HG02571 (cell line): ENCODE results near the gene PSME4.

Experiments used
- ATAC-seq: cut with Tn5 transposase; IDR thresholded peaks from one replicate; pipeline ENCODE4 v1.9.1; 2021; ENCODE audit warnings: mild to moderate bottlenecking, moderate library complexity; ENCODE audit not compliant: unreplicated experiment

Gene PSME4

DNA sequence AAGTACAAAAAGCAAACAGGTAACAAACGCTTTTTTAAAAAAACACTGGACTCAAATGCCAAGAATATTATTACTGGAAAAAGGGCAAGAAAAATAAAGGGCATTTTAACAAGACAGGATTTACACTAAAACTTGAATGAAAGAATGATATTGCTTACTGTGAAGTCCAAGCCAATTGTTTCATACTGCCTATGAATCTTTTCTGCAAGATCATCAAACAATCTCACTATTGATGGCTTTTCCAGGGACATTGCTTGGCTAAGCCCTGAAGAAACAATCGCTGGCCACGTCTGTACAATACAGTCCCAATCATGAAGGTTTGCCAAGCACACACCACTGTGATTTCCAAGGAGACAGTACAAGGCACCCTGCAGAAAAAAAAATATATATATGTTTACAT is 69.6 kb downstream of the PSME4 start:
- ATAC-seq = no peak

DNA sequence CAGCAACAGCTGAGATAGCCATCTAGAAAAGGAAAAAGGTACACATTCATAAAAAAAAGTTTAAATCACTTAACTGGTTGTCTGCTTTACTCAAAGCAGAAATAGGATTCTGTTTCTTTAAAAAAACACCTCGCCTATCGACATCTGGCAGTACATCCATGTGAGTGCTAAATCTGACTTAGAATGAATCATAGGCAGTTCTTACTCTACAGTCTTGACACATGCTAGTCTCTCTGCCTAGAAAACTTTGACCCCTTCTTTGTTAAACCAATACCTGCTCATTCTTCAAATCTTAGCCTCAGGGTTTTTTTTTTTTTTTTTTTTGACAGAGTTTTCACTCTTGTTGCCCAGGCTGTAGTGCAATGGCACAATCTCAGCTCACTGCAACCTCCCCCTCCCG is 73.9 kb downstream of the PSME4 start:
- no peak for ATAC-seq

DNA sequence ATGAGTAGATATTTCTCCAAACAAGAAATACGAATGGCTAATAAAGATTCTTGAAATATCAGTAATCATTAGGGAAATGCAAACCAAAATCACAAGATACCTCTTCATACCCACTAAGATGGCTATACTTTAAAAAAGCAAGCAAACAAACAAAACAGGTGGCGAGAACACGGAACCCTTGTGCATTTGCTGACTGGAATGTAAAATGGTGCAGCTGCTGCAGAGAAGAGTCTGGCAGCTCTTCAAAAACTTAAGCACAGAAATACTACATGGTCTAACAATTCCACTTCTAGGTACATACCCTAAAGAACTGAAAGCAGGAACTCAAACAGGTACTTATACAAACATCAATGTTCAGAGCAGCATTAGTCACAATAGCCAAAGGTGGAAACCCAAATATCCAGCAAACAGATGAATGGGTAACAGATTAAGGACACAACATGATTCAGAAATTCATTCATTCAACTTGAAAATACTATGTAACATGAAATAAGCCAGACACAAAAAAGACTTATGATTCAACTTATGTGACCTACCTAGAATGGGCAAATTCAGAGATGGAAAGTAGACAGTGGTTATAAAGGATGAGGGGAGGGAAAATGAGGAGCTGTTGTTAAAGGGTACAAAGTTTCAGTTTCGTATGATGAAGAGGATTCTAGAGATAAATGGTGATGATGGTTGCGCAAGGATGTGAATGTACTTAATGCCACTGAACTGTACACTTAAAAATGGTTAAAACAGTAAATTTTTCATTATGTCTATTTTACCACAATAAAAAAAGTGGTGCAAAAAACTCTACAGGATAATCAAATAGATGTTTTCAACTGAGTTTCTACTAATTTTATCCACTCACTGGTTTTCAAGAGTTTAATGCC is 84.2 kb downstream of the PSME4 start:
- ATAC-seq = no peak

DNA sequence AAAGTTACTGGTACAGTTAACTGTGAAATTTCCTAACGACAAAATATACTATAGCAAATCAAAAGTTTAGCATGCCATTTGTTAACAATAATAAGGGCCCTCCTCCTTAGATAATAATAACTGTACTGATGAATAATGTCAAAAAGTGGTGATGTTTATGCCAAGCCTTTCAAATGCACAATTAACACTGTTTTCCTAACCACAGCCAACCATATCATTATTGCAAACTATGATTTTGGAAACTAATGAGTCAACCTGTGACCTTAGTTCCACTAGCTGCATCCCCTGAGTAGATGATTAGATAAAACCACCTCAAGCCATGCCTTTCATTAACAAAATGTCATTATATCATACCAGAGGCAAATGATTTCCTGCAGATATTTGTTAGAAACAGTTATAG is 85.9 kb downstream of the PSME4 start:
- ATAC-seq = no peak

DNA sequence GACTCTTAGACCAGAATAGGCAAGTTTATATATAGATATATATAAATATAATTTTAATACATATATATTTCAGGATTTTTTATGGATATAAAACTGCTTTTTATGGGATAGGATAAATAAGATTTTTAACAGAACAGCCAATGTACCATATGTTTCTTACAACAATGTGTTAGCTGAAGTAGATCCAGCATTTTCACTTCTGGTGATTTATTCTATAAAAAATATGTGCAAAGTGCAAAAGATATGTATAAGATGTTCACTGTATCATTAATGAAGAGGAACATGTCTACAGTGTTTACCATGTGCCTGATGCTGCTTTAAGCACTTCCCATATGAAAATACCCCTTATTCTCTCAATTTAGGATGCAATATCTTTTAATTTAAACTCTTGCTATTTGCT is 88.8 kb downstream of the PSME4 start:
- no peak for ATAC-seq

DNA sequence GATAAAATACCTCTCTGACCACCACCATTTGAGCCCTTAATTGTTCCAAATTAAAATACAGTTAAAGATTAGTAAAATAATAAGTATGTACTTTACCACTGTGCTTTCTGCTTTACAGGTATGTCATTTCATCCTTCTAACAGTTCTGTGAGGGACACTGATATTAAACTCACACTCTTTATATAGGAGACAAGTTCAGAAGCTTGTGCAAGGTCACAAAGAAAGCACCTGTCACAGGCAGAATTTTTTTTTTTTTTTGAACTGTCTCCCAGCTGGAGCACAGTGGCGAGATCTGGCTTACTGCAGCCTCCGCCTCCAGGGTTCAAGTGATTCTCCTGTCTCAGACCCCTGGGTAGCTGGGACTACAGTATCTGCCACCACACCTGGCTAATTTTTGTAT is 89.4 kb downstream of the PSME4 start:
- ATAC-seq = no peak

DNA sequence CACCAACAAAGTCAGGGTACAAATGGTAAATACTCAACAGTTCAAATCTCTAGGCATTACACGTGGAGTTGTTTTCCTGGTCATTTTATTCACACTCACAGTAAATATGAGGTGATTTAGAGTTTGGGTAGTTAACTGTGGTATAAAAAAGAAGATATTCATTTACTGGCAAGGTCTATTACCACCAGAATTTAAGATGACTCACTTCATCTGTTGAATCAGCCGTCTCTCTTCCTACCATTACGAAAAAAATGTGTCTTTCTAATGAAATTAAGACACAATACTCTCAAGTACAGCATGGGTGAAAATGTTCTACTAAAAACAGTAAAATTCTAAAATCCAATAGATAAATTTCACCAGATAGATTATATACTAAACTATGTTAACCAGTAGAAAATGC is 90.0 kb downstream of the PSME4 start:
- no peak for ATAC-seq

DNA sequence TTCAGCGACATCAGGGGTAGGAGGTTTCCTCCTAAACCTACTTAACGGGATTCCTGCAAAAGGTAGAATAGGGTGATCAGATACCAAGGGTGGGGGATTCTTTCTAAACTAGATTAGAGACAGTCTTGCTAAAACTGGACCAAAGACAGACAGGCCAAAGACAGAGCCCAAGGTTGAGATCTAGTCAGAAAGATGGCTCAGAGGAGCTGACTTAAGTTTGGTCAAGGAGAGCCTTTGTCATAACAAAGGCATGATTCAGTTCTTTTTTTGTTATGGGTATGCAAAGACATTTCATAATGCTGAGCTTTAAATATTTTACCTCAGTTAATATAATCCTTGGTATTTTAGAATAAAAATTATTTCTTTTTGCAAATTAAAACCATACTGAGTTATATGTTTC is 93.2 kb downstream of the PSME4 start:
- no peak for ATAC-seq

DNA sequence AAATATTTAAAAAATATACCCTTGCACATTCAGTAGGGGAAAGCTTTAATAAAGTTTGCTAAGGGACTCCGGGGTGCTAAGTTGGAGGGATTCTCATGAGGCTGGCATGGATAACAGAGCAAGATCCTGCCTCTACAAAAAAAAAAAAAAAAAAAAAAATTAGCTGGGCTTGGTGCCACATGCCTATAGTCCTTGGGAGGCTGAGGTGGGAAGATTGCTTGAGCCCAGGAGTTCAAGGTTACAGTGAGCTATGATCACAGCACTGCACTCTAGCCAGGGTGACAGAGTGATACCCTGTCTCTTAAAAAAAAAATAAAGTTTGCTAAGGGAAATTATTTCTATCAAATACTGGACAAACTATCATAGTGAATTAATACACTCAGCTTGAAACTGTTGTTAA is 93.7 kb downstream of the PSME4 start:
- ATAC-seq = no peak

DNA sequence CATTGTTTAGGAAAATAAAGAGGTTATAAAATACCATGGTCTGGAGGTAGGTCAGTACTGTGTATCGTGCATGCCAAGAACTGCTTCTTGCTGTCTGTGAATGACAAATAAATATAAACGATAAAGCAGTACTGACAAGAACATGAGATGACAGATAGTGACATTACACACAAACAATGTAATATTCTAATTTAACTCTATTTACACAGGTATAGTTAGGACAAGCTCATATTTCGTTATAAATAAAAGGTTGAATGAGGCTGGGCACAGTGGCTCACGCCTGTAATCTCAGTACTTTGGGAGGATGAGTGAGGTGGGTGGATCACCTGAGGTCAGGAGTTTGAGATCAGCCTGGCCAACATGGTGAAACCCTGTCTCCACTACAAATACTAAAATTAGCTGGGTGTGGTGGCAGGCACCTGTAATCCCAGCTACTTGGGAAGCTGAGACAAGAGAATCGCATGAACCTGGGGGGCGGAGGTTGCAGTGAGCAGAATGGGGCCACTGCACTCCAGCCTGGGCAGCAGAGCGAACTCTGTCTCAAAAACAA is 96.3 kb downstream of the PSME4 start:
- ATAC-seq = no peak

DNA sequence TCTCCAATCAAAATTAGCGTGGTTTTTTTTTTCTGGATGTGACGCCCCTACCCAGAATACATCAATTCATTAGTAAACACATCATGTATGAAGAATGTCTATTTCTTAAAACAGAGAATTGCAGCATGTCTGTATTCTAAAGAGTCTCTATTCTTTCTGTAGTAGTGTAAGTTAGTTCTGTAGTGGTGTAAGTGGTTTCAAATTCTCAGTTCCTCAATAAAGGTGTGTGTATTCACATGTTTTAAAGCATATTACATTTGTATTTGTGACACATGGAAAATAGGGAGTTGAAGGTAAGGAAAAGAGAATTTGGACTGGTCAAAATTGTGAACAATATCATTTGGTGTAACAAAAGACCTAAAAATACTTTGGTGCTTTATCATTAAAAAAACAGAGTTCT is 103.0 kb downstream of the PSME4 start:
- no peak for ATAC-seq

DNA sequence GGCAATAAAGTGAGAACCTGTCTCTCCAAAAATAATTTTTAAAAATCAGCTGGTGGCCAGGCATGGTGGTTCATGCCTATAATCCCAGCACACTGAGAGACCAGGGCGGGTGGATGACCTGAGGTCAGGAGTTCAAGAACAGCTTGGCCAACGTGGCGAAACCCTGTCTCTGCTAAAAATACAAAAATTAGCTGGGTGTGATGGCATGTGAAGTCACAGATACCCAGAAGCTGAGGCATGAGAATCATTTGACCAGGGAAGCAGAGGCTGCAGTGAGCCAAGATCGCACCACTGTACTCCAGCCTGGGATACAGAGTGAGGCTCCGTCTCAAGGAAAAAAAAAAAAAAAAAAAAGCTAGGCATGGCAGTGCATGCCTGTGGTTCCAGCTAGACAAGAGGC is 103.6 kb downstream of the PSME4 start:
- ATAC-seq = no peak

DNA sequence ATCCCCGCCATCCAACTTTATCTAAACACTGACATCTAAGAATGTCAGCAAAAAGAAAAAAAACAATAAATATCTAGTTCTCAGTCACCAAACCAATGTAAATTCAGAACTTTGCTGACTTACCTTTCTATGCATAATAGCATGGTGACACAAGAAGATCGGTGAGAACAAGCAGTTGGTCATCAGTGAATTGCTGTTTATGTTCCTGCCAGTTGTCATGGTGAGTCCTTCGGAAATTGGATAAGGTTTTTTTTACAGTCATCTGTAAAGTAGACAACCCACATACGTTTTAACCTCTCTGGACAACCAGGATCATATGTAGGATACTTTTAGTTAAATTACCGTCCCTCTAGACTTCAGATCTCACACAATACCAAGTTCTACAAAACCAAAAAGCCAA is 104.8 kb downstream of the PSME4 start:
- no peak for ATAC-seq

DNA sequence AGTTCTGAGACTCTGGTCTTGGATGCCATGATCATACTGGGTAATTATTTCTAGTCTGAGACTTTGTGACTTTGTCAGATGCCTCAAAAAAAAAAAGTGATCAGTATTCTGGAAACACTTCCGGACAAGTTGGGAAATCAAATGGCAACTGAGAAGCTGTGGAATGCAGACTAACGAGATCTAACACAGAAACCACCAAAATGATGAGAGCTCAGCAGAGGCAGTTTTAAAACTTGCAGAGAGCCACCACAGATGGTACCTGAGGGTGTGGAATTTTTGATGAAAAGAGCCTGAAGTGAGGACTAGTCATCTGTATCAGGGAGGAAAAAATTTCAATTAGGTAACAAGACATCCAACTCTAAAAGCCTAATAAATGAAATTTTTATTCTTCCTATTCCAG is 105.5 kb downstream of the PSME4 start:
- no peak for ATAC-seq

DNA sequence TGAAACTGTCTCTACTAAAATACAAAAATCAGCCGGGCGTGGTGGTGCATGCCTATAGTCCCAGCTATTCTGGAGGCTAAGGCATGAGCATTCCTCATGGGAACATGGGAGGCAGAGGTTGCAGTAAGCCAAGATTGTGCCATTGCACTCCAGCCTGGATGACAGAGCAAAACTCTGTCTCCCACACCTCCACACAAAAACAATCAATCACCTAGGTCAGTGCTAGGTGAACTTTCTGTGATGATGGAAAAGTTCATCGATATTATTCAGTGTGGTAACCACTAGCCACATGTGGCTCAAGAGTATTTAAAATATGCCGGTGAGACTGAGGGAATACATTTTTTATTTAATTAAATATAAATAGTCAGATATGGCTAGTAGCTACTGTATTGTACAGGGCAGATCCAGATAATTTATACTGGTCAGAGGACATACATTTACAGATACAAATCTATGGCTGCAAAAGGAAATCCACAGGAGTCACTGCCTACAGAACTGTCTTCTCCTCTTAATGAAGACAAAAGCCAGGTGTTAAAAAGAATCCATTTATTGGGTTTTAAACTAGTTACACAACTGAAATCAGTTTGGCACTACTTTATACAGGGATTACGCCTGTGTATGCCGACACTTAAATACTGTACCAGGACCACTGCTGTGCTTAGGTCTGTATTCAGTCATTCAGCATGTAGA is 107.1 kb downstream of the PSME4 start:
- ATAC-seq = no peak

DNA sequence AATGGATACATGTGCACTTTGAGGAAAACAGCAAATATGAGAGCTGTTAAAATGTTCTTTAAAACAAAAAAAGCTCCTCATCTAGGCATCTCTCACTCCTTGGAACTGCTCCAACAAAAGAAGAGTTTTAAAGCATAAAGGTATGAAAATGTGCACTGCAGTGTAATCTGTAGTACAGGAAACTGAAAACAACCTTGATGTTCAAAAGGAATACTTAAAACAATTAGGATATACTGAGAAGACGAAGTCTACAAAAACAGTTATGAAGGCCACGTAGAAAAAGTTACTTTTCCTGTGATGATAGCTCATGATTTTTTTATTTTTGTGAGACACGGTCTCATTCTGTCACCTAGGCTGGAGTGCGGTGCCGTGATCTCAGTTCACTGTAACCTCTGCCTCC is 109.0 kb downstream of the PSME4 start:
- ATAC-seq = no peak

DNA sequence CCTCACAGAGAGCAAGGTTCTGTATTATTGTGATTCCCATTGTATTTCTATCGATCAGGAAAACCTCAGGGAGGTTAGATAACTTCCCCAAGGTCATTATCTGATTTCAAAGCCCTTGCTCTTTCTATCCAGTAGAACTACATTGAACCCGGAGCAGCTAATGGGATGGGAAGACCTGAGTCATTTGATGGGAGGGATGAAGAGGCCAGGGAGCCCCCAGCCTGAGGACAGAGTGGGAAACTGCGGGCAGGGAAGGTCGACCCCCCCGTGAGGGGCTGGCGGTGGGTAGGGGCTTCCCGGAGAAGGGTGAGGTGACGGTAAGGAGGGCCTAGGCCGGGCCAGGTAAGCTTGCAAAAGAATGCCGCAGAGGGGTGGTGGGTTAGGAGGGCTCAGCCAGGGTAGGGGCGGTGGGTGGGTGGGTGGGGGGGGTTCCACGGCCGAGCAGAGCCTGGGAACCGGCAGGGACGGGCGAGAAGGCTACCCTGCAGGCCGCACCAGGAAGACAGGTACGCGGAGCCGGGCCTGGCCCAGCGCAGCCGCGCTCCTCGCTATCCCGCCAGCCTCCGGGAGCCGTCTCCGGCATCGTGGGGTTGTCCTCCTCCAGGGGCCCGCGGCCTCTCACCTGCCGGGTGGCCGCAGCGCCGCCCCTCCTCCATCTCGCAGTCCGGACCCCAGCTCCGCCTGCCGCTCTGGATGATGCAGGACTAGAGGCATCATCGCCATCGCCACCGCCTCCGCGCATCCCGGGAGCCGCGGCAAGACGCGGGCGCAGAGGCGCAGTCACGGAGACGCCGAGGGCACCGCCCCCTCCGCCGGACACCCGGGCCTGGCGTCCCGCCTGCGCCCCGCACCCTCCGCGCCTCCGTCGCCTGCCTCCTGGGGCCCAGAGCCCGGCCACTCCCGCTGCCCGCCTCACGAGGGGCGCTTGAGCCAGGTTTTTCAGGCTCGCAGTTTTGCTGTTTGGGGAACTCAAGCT is 111.3 kb downstream of the PSME4 start, which contains the start of gene GPR75:
TSS of gene GPR75 (minus strand) at position 762 of the 976 bp plus-strand sequence. CDS start 5,211 bp downstream, outside the sequence.
- no peak for ATAC-seq

DNA sequence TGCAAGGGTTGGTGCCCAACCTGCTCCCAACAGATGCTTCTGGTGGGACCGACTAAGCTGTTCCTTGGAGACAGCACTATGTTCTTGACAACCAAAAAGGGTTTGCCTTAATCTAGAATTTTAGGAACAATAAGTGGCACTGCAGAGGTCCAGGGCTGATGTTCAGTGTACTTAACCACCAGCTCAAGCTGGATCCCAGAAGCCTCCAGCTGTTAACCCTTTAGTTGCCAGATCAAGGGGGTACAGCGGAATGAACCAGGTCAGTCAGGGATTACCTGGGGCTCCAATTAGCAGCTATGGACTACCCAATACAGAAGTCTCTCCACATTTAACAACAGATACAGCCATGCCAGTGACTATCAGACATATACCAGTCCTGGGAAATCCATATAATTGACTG is 114.5 kb downstream of the PSME4 start:
- ATAC-seq = no peak

DNA sequence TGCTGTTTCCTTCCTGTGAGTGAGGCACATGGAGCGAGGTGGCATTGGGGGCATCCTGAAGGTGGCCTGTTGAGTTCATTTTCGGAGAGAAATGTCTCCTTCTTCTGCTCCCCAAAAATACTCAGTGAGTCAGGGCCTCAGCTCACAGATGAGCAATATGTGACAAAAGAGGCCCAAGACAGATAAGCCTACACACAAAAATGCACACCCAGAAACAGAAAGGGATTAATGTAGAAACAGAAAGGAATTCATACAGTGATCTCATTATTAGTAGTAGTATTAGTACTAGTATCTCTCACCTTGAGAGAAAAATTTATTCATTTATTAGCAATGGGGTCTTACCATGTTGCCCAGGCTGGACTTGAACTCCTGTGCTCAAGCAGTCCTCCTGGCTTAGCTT is 116.1 kb downstream of the PSME4 start:
- no peak for ATAC-seq

DNA sequence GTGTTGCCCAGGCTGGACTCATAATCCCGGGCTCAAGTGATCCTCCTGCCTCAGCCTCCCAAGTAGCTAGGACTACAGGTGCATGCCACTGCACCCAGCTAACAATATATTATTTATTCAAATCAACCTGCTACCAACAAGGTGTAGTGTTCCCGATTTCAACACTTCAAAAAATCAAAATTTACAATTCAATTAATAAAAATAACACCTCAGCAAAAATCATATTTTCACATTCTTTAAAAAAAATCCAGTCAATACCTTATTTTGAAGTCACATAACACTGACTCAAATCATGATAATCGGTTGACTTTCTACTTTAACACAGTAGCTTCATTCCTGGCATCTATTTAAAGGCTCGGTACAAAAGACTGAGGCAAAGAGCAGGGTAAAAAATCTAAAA is 118.3 kb downstream of the PSME4 start:
- no peak for ATAC-seq
